Lung (tissue), 12 donors: Measurements from ENCODE around the gene C11orf21. TPM values are rescaled to one million over a fixed set of nuclear protein-coding genes. Genes with fewer than 3 reads are reported as not detected.

Experiments
- ATAC-seq: fragments of 200-7000 bp; cut with Tn5 transposase; one replicate; pipeline ENCODE4 v1.9.1; 2020; ENCODE audit warnings: moderate number of reproducible peaks; ENCODE audit not compliant: insufficient read depth, low FRiP score
- DNase-seq, 3 donors: peaks; one replicate each; pipeline ENCODE4 v3.0.0-alpha.2; 2013 to 2017
- H3K27ac ChIP-seq, 2 donors: one replicate each; pipeline ENCODE4 v1.5.1; 2013; ENCODE audit warnings: mild to moderate bottlenecking in 2 of 2, moderate library complexity in 2 of 2, control low read depth in 1 of 2, inconsistent platforms in 1 of 2, low read depth in 1 of 2, low read length in 1 of 2
- H3K27me3 ChIP-seq, 3 donors: one replicate each; pipeline ENCODE4 v1.5.1; 2013; ENCODE audit warnings: low read length in 2 of 3; ENCODE audit not compliant: control insufficient read depth in 3 of 3, insufficient read depth in 3 of 3
- H3K36me3 ChIP-seq, 4 donors: one replicate each; pipeline ENCODE4 v1.5.1; 2013; ENCODE audit warnings: low read length in 4 of 4, mild to moderate bottlenecking in 1 of 4, moderate library complexity in 1 of 4; ENCODE audit not compliant: control insufficient read depth in 4 of 4, insufficient read depth in 4 of 4
- H3K4me1 ChIP-seq, 5 donors: one replicate each; pipeline ENCODE4 v1.5.1; 2013; ENCODE audit warnings: low read length in 5 of 5, mild to moderate bottlenecking in 2 of 5, moderate library complexity in 1 of 5; ENCODE audit not compliant: control insufficient read depth in 5 of 5, insufficient read depth in 5 of 5
- H3K4me3 ChIP-seq: one replicate; pipeline ENCODE4 v1.5.1; 2013; ENCODE audit warnings: mild to moderate bottlenecking, control low read depth, moderate library complexity
- H3K9ac ChIP-seq, 2 donors: one replicate each; pipeline ENCODE4 v1.5.1; 2013; ENCODE audit warnings: low read length in 2 of 2, control low read depth in 1 of 2; ENCODE audit not compliant: insufficient read depth in 1 of 2
- H3K9me3 ChIP-seq, 4 donors: one replicate each; pipeline ENCODE4 v1.5.1; 2013; ENCODE audit warnings: low read length in 3 of 4, mild to moderate bottlenecking in 1 of 4, moderate library complexity in 1 of 4; ENCODE audit not compliant: control insufficient read depth in 4 of 4, insufficient read depth in 3 of 4
- CTCF ChIP-seq: IDR thresholded peaks from 2 replicates; pipeline ENCODE4 v1.5.1; 2012; ENCODE audit warnings: mild to moderate bottlenecking; ENCODE audit errors: control extremely low read depth, extremely low read depth
- WGBS, 2 donors: extraction: QIAGEN DNeasy Blood & Tissue Kit; methylation state at CpG; one replicate each; pipeline ENCODE4 v1.1.7; 2013; 5-methylcytosine and 5-hydroxymethylcytosine counted together
- polyA plus RNA-seq, 2 donors: library from polyadenylated mRNA; stranded (reverse); fragments of 200-250 nt; gene quantifications; one replicate each; pipeline ENCODE4 v1.2.1, GENCODE V29; 2013
- total RNA-seq, 2 donors: library from RNA; depleted of rRNA in 1 of 2; stranded (reverse); fragments of >200 nt in 1 of 2; gene quantifications; one replicate each; pipeline ENCODE4 v1.2.1, GENCODE V29; 2014 to 2021
- donor health status: control.
- donor health status: control.
- donor health status: Bipolar disorder and iron deficiency.
- donor health status: healthy.
- donor health status: DM: yes; HTN: yes; CAD: no.

C11orf21 gene
- total and polyA plus RNA-seq, 4 donors: 3.4 to 6.0 (median 4.8) TPM

GRCh38 chr11:2265396-2265795, 36.3 kb downstream of the C11orf21 start:
- Histone ChIP-seq H3K36me3 (no peaks in the 10 kb centered on the region), H3K4me3 (no peak overlapping the region), H3K27ac (peak overlapping the region in 1 of 2 donors; percentile 52), H3K9me3 (no peaks in the 10 kb centered on the region), H3K4me1 (peaks cover 0 to 15% (median 0%) of the 10 kb centered on the region in 5 donors), H3K27me3 (peaks cover 0 to 2% (median 2%) of the 10 kb centered on the region in 3 donors), H3K9ac (no peak overlapping the region)
- TF ChIP-seq CTCF: no peak
- ATAC-seq (no peak), DNase-seq (peak in 2 of 3 donors; percentile 17 to 29)
- 13 to 32% methylated on average over 2 of the region's 2 CpGs for WGBS, 2 donors

DNA sequence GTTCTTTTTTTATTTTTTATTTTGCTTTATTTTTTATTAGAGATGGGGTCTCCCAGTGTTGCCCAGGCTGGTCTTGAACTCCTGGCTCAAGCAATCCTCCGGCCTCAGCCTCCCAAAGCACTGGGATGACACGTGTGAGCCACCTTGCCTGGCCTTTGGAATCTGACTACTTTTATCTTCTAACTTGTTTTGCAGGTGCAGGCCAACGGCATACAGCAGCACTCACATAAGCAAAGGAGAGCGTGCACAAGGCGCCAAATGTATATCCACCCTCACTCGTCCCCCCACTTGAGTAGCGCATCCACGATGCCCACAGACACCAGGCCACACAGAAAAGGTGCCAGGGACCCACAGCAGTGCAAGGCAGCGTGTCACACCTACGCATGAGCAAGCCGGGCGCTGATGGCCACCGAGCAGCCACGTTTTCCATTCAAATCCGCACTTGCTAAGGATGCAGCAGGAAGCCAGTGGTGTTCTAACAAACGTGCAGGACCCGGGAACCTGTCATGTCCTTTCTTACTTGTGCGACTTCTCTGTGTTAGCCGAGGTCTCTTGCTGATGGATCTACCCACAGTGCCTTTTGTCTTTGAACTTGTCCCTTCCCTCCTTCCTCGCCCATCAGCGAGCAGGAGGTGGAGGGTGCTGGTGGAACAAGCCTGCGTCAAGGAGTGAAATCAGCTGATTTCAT, 37.2 kb downstream of the C11orf21 start:
- WGBS, 2 donors: 93 to 94% methylated on average over 22 of the region's 22 CpGs
- no peak for ATAC-seq
- no peak for TF ChIP-seq CTCF
- Histone ChIP-seq H3K27me3 (peaks cover 0 to 2% (median 0%) of the 10 kb centered on the region in 3 donors), H3K9me3 (no peaks in the 10 kb centered on the region), H3K27ac (no peak overlapping the region), H3K36me3 (no peaks in the 10 kb centered on the region), H3K9ac (no peak overlapping the region), H3K4me3 (no peak overlapping the region), H3K4me1 (peaks cover 0 to 6% (median 0%) of the 10 kb centered on the region in 5 donors)
- no peak for DNase-seq

- no peak overlapping the region for H3K27ac ChIP-seq
- WGBS, 2 donors: 93 to 97% methylated on average over 13 of the region's 13 CpGs
- DNase-seq: no peak
Observed at GRCh38 chr11:2263724-2264360, 37.9 kb downstream of the C11orf21 start.

More at GRCh38 chr11:2263724-2264360, 37.9 kb downstream of the C11orf21 start:
- peaks cover 0 to 2% (median 0%) of the 10 kb centered on the region in 3 donors for H3K27me3 ChIP-seq
- H3K36me3 ChIP-seq: no peaks in the 10 kb centered on the region
- no peak overlapping the region for H3K9ac ChIP-seq
- TF ChIP-seq CTCF: no peak
- H3K9me3 ChIP-seq: no peaks in the 10 kb centered on the region
- ATAC-seq: no peak
- H3K4me3 ChIP-seq: no peak overlapping the region
- H3K4me1 ChIP-seq: peaks cover 0 to 4% (median 0%) of the 10 kb centered on the region in 5 donors
